Measurements from ENCODE around the gene SPG21.
A peak's percentile ranks its signal among the peaks of the same experiment; 100 is the strongest.
"Not testable (repeated sequence)": the region's sequence is repeated elsewhere in the genome, so short reads cannot be mapped to it uniquely, and the experiment has no call there.

Gene SPG21, protein sequence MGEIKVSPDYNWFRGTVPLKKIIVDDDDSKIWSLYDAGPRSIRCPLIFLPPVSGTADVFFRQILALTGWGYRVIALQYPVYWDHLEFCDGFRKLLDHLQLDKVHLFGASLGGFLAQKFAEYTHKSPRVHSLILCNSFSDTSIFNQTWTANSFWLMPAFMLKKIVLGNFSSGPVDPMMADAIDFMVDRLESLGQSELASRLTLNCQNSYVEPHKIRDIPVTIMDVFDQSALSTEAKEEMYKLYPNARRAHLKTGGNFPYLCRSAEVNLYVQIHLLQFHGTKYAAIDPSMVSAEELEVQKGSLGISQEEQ

GRCh38 chr15:64989416-64990167, at the start of gene SPG21:
SPG21 (minus strand) TSS chr15:64989914; CDS start chr15:64983569, 6,345 bp downstream.
- DNase-seq = peak; percentile 91 to 98 (median 98)

GRCh38 chr15:65038836-65039235, 49.1 kb upstream of the SPG21 start:
- no peak for DNase-seq

DNA sequence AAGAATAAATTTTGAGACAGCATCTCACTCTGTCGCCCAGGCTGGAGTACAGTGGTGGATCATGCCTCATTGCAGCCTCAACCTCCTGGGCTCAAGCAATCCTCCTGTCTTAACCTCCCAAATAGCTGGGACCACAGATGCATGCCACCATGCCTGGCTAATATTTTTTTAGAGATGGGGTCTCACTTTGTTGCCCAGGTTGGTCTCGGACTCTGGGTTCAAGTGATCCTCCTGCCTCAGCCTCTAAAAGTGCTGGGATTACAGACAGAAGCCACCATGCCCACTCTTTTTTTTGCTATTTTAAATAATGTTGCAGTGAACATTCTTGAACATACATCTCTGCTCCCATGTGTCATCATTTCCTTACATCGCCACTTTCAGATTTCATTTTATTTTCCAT, 48.7 kb upstream of the SPG21 start:
- DNase-seq = no peak

GRCh38 chr15:65037309-65037708, 47.6 kb upstream of the SPG21 start:
- DNase-seq = no peak

GRCh38 chr15:65034719-65035118, 45.0 kb upstream of the SPG21 start:
- DNase-seq = no peak

DNA sequence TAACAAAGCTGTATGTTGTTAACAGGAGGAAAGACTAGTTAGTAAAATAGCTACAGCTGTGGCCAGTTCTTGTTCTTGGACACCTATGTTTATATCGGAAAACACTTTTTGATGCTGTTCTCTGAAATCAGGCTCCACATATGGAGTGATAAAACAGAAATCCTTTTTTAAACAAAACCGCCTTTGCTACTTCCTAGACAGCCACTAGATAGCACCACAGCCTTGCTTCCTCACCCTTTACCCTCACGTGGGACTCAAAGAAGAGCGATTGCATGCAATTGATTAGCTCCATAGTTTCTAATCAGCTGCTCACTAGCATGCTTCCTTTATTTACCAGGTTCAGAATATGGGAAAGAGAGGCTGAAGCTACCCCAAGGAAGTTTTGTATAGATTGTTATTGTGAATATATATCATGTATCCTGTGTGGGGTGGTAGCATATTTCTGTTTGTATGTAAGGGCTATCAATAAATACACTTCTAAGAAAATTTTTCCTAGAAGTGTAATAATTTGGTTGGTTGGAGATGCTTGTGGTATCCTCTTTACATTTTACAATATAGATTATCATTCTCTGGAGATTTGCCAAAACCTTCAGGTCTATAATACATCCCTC, 44.0 kb upstream of the SPG21 start:
- peak in 2 of 3 experiments; percentile 36 to 73 for DNase-seq

DNA sequence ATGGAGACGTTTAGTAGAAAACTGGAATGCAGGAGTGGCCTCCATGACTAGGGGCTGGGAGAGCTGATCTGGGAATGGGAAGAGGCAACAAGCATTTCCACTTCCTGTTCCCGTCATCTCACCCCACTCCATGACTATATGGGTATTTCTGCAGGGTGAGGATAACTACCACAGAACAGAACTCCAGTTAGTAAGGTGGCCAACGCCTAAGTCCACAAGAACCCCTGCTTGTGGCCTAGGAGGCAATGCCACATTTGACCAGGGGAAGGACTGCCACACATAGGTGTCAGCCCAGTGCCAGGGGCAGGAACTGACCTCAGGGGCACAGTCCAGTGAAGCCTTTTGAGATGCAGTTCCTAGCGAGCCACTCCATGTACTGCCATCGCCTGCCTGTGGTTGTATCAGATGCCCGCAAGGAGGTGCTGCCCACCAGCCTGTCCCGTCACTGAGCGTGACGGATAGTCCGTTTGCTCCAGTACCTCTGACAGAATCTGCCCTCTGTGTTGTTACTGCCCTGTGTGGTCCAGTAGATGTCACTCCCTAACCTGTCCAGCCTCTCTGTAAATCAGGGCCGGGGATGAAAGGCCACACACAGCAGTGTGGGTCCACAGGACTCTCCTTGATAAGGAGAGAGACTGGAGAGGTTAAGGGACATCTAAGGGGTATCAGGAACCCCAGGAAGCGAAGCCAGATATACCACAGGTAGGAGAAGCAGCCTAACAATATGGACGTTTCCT, 43.3 kb upstream of the SPG21 start:
- peak in 2 of 3 experiments; percentile 14 to 64 for DNase-seq

GRCh38 chr15:65029736-65030208, 40.1 kb upstream of the SPG21 start:
- DNase-seq = no peak

GRCh38 chr15:65028921-65029735, 39.4 kb upstream of the SPG21 start, which contains the start of gene MTFMT:
MTFMT (minus strand) TSS chr15:65029639; CDS start chr15:65029613, 26 bp downstream.
- DNase-seq = peak; percentile 75 to 95 (median 95)

GRCh38 chr15:65028338-65028737, 38.6 kb upstream of the SPG21 start:
- no peak for DNase-seq

GRCh38 chr15:65027593-65027992, 37.9 kb upstream of the SPG21 start:
- DNase-seq = no peak

DNA sequence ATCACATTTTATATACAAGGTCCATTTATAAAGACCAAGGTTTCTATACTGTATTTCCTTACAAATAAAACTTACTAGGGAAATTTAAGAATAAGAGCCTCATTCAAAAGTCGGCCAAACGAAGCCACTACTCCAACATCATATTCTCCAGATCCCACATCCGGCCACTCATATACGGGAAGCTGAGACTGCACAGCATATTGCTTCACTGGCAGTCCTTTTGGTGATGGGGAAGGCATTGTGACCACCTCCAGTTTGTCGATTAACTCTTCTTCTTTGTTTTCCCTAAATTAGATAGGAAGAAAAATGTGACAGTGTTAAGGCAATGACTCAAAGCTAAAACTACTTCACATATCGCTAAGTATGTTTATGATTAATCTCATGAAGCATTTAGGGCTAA, 37.0 kb upstream of the SPG21 start:
- no peak for DNase-seq

- DNase-seq = no peak
Measured at GRCh38 chr15:65021488-65021887, 31.8 kb upstream of the SPG21 start.

- DNase-seq = no peak
Measured at GRCh38 chr15:65020419-65020818, 30.7 kb upstream of the SPG21 start.

DNA sequence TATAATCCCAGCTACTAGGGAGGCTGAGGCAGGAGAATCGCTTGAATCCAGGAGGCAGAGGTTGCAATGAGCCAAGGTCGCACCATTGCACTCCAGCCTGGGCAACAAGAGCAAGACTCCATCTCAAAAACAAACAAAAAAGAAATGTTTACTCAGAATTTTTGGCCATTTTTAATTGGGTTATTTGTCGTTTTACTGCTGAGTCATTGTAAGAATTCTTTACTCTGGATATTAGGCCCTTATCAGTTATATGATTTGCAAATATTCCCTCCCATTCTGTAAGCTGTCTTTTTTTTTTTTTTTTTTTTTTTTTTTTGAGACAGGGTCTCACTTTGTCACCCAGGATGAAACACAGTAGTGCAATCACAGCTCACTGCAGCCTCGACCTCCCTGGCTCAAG, 21.5 kb upstream of the SPG21 start:
- DNase-seq = not testable (repeated sequence)

GRCh38 chr15:65008983-65009382, 19.3 kb upstream of the SPG21 start:
- DNase-seq = peak in 1 of 3 experiments; percentile 32

DNA sequence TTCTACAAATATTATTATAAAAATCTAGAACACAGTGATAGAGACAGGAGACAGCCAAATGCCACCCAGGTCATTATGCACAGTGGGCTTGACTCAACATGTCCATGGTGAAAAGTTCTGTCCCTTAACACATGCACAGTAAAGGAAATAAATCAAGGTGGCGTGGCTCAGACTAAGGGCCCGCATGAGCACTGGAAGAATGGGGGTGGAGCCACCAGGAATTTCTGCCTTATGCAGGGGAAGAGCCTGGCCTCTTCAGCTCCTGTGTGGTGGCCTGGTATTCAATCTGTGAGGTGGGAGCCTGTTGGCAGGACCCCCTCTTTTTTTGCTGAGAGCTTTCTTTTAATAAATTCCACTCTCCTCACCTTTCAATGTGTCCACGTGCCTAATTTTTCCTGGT, 17.2 kb upstream of the SPG21 start:
- no peak for DNase-seq

GRCh38 chr15:65004993-65005392, 15.3 kb upstream of the SPG21 start:
- DNase-seq = no peak

DNA sequence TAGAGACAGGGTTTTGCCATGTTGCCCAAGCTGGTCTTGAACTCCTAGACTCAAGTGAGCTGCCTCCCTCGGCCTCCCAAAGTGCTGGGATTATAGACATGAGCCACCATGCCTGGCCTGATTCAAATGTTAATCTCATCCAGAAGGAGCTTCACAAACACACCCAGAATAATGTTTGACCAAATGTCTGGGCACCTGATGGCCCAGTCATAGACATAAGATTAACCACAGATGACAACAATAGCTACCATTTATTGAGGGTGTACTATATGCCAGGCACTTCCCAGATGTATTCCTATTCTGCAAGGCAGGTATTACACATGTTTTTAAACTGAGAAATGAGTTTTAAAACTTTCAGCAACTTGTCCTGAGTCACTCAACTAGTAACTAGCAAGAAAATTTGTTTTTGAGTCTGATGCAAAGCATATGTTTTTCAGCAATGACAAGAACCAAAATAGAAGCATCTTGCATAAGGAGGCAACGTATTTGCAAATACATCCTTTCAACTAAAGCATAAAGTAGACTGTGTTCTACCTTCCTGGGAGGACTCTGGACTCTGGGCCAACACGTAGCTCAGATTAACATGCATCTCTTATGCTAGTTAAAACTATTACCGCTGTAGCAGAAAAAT, 8.1 kb upstream of the SPG21 start:
- DNase-seq = no peak

- no peak for DNase-seq
Measured at GRCh38 chr15:64997066-64997465, 7.4 kb upstream of the SPG21 start.

DNA sequence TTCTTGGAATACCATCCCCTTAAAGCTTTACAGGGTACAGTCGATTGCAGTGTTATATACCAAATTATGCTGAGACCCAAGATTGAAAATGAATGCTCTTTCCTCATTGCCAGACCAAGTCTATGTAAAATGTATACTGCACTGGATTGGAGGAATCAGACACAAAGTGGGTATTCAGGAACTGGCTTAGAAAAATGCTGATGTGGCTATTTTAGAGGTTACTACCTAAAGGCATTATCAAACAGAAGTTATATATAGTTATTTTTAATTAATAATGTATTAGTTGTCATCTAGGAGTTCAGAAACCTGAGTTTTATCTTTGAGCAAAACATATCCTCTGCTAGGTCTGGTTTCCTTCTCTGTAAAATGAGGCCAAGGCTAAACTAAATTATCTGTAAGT, 3.6 kb upstream of the SPG21 start:
- no peak for DNase-seq

Measured in NCI-H1417 (cell line).